ENCODE data around the gene PRMT7.
A peak's percentile ranks its signal among the peaks of the same experiment; 100 is the strongest.

Gene PRMT7

GRCh38 chr16:68310774-68311511, at the start of gene PRMT7, which contains the start of gene SLC7A6OS:
PRMT7 (plus strand) TSS chr16:68311019; CDS start chr16:68315980, 4,961 bp downstream.
SLC7A6OS (minus strand) TSS chr16:68310946; CDS start chr16:68310926, 20 bp downstream.
- Histone ChIP-seq H3K27ac (ENCODE audit: low read length) (peak within 1 kb of the TSS; percentile 85), H3K9ac (ENCODE audit: low read length) (peak within 1 kb of the TSS; percentile 89), H3K4me1 (ENCODE audit: control insufficient read depth, low read depth, low read length) (no peaks in the 10 kb centered on the region), H3K9me3 (ENCODE audit: control insufficient read depth, low read depth, low read length) (no peaks in the 10 kb centered on the region), H3K36me3 (ENCODE audit: control insufficient read depth, low read depth, low read length) (peaks cover 18% of the 10 kb centered on the region), H3K27me3 (ENCODE audit: control insufficient read depth, insufficient read depth, low read length) (no peaks in the 10 kb centered on the region), H3K4me3 (ENCODE audit: low read length) (peak within 1 kb of the TSS; percentile 96)

DNA sequence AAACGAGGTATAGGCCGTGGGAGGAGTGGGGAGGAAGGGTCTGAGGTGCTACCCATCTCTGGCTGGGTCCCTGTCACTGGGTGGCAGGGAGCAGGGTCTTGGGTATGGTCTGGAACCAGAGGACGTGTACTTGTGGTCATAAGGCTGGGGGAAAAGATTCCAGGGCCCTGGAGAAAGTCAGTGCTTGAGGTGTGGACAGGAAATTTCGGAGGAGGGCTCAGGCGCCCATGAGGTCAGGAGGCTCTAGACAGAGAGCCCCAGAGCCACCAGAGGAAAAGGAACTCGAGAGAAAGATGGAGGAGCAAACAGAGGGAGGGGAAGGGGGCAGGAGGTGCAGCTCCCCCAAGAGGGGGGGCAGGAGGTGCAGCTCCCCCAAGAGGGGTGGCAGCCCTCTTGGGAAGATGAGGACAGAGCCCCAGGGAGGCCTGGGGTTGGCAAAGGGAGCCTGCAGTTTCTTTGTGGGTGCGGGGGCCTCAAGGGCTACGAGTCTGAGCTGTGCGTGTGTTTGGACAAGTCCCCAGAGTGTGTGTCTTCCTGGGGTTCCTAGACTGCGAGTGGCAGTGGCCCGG, 47.2 kb upstream of the PRMT7 start:
- no peak overlapping the region for H3K27ac ChIP-seq (ENCODE audit: low read length)

GRCh38 chr16:68264128-68265077, 46.4 kb upstream of the PRMT7 start, which contains the start of gene SLC7A6:
SLC7A6 (plus strand) TSS chr16:68264526; CDS start chr16:68274727, 10,201 bp downstream.
- H3K9ac ChIP-seq (ENCODE audit: low read length) = peak within 1 kb of the TSS; percentile 61
- H3K4me1 ChIP-seq (ENCODE audit: control insufficient read depth, low read depth, low read length) = peaks cover 14% of the 10 kb centered on the region
- no peaks in the 10 kb centered on the region for H3K36me3 ChIP-seq (ENCODE audit: control insufficient read depth, low read depth, low read length)
- no peak within 1 kb of the TSS for H3K27ac ChIP-seq (ENCODE audit: low read length)
- peaks cover 20% of the 10 kb centered on the region for H3K27me3 ChIP-seq (ENCODE audit: control insufficient read depth, insufficient read depth, low read length)
- peak within 1 kb of the TSS; percentile 84 for H3K4me3 ChIP-seq (ENCODE audit: low read length)
- no peaks in the 10 kb centered on the region for H3K9me3 ChIP-seq (ENCODE audit: control insufficient read depth, low read depth, low read length)

More for the DNA sequence above, 47.2 kb upstream of the PRMT7 start:
- H3K27me3 ChIP-seq (ENCODE audit: control insufficient read depth, insufficient read depth, low read length) = peaks cover 20% of the 10 kb centered on the region
- H3K36me3 ChIP-seq (ENCODE audit: control insufficient read depth, low read depth, low read length) = no peaks in the 10 kb centered on the region
- peak overlapping the region; percentile 84 for H3K4me3 ChIP-seq (ENCODE audit: low read length)
- no peaks in the 10 kb centered on the region for H3K9me3 ChIP-seq (ENCODE audit: control insufficient read depth, low read depth, low read length)
- H3K4me1 ChIP-seq (ENCODE audit: control insufficient read depth, low read depth, low read length) = peaks cover 14% of the 10 kb centered on the region
- no peak overlapping the region for H3K9ac ChIP-seq (ENCODE audit: low read length)

- H3K27ac ChIP-seq (ENCODE audit: low read length) = no peak overlapping the region
Observed at GRCh38 chr16:68265078-68265920, 45.5 kb upstream of the PRMT7 start.

DNA sequence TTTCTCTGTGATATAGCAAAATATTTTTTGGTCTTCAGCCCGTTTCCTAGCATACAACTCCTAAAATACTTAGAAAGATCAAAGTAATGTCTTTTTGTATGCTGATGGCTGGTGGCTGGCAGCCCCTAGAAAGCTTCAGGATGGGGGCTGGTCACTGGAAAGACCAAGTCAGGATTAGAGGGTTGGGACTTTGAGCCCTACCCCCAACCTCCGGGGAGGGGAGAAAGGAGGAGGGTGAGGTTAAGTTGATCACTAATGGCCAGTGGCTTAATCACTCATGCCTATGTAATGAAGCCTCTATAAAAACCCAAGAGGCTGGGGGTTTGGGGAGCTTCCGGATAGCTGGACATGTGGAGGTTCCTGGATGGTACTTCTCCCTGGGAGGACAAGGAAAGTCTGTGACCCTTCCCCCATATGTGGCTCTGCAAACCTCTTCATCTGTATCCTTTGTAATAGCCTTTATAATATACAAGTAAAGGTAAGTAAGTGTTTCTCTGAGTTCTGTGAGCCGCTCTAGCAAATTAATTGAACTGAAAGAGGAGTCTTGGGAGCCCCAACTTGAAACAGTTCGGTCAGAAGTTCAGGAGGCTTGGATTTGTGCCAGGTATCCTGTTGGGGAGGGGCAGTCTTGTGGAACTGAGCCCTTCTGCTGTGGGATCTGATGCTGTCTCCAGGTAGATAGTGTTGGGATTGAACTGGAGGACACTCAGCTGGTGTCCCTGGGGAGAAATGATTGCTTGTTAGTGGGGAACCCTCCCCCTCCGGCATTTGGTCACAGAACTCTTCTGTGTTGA, 43.0 kb upstream of the PRMT7 start:
- no peaks in the 10 kb centered on the region for H3K36me3 ChIP-seq (ENCODE audit: control insufficient read depth, low read depth, low read length)
- H3K4me1 ChIP-seq (ENCODE audit: control insufficient read depth, low read depth, low read length) = peaks cover 14% of the 10 kb centered on the region
- peak overlapping the region; percentile 45 for H3K4me3 ChIP-seq (ENCODE audit: low read length)
- H3K27ac ChIP-seq (ENCODE audit: low read length) = peak overlapping the region; percentile 18
- no peaks in the 10 kb centered on the region for H3K9me3 ChIP-seq (ENCODE audit: control insufficient read depth, low read depth, low read length)
- peak overlapping the region; percentile 34 for H3K9ac ChIP-seq (ENCODE audit: low read length)
- H3K27me3 ChIP-seq (ENCODE audit: control insufficient read depth, insufficient read depth, low read length) = peaks cover 20% of the 10 kb centered on the region

More at GRCh38 chr16:68265078-68265920, 45.5 kb upstream of the PRMT7 start:
- Histone ChIP-seq H3K27me3 (ENCODE audit: control insufficient read depth, insufficient read depth, low read length) (peaks cover 20% of the 10 kb centered on the region), H3K36me3 (ENCODE audit: control insufficient read depth, low read depth, low read length) (no peaks in the 10 kb centered on the region), H3K4me1 (ENCODE audit: control insufficient read depth, low read depth, low read length) (peaks cover 14% of the 10 kb centered on the region), H3K9ac (ENCODE audit: low read length) (peak overlapping the region; percentile 61), H3K4me3 (ENCODE audit: low read length) (peak overlapping the region; percentile 84), H3K9me3 (ENCODE audit: control insufficient read depth, low read depth, low read length) (no peaks in the 10 kb centered on the region)

- no peaks in the 10 kb centered on the region for H3K9me3 ChIP-seq (ENCODE audit: control insufficient read depth, low read depth, low read length)
- H3K9ac ChIP-seq (ENCODE audit: low read length) = no peak overlapping the region
- H3K4me1 ChIP-seq (ENCODE audit: control insufficient read depth, low read depth, low read length) = peaks cover 14% of the 10 kb centered on the region
- H3K36me3 ChIP-seq (ENCODE audit: control insufficient read depth, low read depth, low read length) = peaks cover 10% of the 10 kb centered on the region
- H3K4me3 ChIP-seq (ENCODE audit: low read length) = no peak overlapping the region
- no peak overlapping the region for H3K27ac ChIP-seq (ENCODE audit: low read length)
- peaks cover 10% of the 10 kb centered on the region for H3K27me3 ChIP-seq (ENCODE audit: control insufficient read depth, insufficient read depth, low read length)
Observed at GRCh38 chr16:68269793-68270192, 41.0 kb upstream of the PRMT7 start.

DNA sequence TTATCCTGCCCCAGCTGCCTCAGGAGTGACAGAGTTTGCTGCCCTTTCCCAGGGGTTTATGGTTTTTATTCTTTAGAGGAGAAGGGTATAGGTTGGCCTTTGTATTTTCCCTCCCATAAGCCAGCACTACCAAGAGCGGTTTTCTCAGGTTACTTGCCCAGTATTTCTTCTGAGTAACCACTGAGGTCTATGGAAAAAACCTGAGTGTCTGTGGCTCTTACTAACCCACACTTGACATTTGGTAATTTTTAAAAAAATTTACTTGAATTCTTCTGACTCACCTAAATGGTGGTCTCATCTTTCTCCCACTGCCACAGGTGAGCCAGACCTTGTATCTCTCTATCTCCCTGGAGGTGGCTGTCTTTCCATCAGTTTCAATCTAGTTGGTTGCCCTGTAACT, 40.5 kb upstream of the PRMT7 start:
- no peak overlapping the region for H3K27ac ChIP-seq (ENCODE audit: low read length)
- no peak overlapping the region for H3K9ac ChIP-seq (ENCODE audit: low read length)
- no peak overlapping the region for H3K4me3 ChIP-seq (ENCODE audit: low read length)
- peaks cover 13% of the 10 kb centered on the region for H3K36me3 ChIP-seq (ENCODE audit: control insufficient read depth, low read depth, low read length)
- H3K4me1 ChIP-seq (ENCODE audit: control insufficient read depth, low read depth, low read length) = peaks cover 14% of the 10 kb centered on the region
- no peaks in the 10 kb centered on the region for H3K9me3 ChIP-seq (ENCODE audit: control insufficient read depth, low read depth, low read length)
- peaks cover 5% of the 10 kb centered on the region for H3K27me3 ChIP-seq (ENCODE audit: control insufficient read depth, insufficient read depth, low read length)

DNA sequence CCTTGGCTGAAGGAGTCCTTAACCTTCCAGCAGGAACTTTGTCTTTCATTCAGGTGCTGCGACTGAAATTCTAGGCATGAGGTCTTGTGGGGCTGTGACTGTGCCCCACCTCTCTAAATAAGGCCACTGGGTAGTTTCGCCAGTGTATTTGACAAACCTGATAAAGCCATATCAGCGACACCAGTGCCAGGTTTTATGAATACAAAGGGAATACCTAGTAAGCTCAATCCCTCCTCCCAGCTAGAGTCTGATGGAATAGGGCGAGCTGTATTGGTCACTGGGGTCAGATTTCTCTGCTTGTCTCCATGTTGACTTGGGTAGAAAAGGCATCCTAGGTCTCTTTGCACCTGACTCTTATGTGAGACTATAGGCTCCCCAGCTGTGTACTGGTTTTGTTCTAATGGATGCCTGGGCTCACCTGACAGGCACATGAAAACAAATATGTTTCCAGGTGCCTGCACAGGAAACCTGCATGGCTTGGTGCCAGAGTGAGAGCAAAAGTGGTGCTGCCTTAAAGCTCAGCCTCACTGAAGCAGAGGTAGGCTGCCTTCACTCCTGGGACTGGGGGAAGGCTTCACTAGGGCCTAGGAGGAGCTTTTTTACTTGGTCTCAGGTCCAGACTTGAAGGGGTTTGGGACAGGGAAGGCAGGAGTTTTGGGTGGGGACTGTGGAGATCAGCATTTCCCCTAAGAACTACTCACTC, 38.2 kb upstream of the PRMT7 start:
- Histone ChIP-seq H3K4me3 (ENCODE audit: low read length) (no peak overlapping the region), H3K4me1 (ENCODE audit: control insufficient read depth, low read depth, low read length) (peaks cover 7% of the 10 kb centered on the region), H3K27me3 (ENCODE audit: control insufficient read depth, insufficient read depth, low read length) (no peaks in the 10 kb centered on the region), H3K9me3 (ENCODE audit: control insufficient read depth, low read depth, low read length) (no peaks in the 10 kb centered on the region), H3K36me3 (ENCODE audit: control insufficient read depth, low read depth, low read length) (peaks cover 13% of the 10 kb centered on the region), H3K9ac (ENCODE audit: low read length) (no peak overlapping the region), H3K27ac (ENCODE audit: low read length) (no peak overlapping the region)

DNA sequence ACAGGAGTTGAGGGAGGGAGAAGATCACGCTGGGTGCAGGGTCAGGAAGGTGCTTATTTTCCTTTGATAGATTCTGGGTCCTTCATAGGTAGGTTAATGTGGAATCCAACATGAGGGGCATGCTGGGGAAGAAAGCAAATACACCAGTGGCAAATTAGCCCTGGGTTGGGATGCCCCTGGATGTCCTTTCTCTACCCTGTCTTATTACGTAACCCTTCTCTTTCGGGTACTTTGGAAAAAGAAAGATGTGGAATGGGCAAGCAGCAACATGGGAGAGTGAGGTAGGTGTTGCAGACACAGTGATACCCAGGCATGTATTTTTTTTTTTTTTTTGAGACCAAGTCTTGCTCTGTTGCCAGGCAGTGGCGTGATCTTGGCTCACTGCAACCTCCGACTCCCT, 37.4 kb upstream of the PRMT7 start:
- Histone ChIP-seq H3K4me3 (ENCODE audit: low read length) (no peak overlapping the region), H3K27me3 (ENCODE audit: control insufficient read depth, insufficient read depth, low read length) (no peaks in the 10 kb centered on the region), H3K4me1 (ENCODE audit: control insufficient read depth, low read depth, low read length) (no peaks in the 10 kb centered on the region), H3K36me3 (ENCODE audit: control insufficient read depth, low read depth, low read length) (peaks cover 13% of the 10 kb centered on the region), H3K9ac (ENCODE audit: low read length) (no peak overlapping the region), H3K9me3 (ENCODE audit: control insufficient read depth, low read depth, low read length) (no peaks in the 10 kb centered on the region), H3K27ac (ENCODE audit: low read length) (no peak overlapping the region)

DNA sequence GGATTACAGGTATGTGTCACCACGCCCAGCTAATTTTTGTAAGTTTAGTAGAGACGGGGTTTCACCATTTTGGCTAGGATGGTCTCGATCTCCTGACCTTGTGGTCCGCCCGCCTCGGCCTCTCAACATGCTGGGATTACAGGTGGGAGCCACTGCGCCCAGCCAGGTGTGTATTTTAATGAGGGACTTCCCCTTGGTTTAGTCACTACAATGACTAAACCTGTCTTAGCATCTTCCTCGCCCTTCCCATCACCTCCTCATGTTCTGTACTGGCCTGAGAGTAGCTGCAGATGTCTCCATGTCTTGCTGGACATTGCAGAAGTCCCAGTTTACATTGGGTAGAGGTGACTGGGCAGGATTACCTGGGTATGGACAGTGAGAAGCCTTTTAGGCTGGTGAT, 36.9 kb upstream of the PRMT7 start:
- Histone ChIP-seq H3K9ac (ENCODE audit: low read length) (no peak overlapping the region), H3K36me3 (ENCODE audit: control insufficient read depth, low read depth, low read length) (peaks cover 13% of the 10 kb centered on the region), H3K27me3 (ENCODE audit: control insufficient read depth, insufficient read depth, low read length) (no peaks in the 10 kb centered on the region), H3K4me3 (ENCODE audit: low read length) (no peak overlapping the region), H3K4me1 (ENCODE audit: control insufficient read depth, low read depth, low read length) (no peaks in the 10 kb centered on the region), H3K27ac (ENCODE audit: low read length) (no peak overlapping the region), H3K9me3 (ENCODE audit: control insufficient read depth, low read depth, low read length) (no peaks in the 10 kb centered on the region)

All from iPS-18a (cell line).